ENCODE data around the gene KRTAP3-1. TPM values are rescaled to one million over a fixed set of nuclear protein-coding genes. Genes with fewer than 3 reads are reported as not detected.
A peak's percentile ranks its signal among the peaks of the same experiment; 100 is the strongest.
"Not testable (repeated sequence)": the region's sequence is repeated elsewhere in the genome, so short reads cannot be mapped to it uniquely, and the experiment has no call there.

The KRTAP3-1 gene
- total RNA-seq, 6 donors from 2014 or later: not detected

DNA sequence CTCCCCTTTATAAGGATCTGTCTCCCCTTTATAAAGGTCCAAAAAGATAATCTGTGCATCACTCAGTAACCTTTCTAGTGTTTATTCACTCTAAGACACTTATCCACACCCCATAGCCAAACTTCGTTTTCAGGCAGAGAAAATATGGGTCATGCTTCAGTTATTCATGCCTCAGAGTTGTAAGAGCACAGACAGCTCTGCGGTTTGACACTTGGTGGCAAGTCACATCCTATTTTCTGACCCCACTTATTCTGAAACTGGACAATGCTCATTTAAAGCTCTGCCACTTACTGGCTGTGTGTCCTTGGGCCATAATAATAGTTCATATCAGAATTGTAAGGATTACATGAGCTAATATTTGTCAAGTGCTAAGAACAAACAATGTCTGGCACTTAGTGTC lies 40.2 kb upstream of the KRTAP3-1 start:
- no peaks in the 10 kb centered on the region for H3K9me3 ChIP-seq

DNA sequence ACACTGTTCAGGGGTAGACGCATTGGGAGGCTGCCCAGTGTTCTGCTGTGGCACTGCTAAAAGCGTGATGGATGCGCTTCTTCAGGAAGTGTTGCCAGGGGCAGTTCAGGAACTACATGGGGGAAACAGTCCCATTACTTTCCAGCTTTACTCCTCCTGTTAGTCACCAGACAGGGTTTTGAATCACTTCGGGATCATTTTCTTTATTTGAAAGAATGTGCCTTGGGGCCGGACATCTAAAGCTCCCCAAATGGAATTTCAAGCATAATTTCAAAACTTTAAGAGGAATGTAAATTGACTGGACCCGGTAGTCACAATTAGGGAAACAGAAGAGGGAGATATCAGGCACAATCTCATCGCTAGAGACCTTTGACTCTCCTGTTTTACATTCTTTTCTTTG lies 39.5 kb upstream of the KRTAP3-1 start:
- WGBS, 2 donors: 66 to 69% methylated on average over 7 of the region's 7 CpGs
- DNase-seq: no peak
- no peak for TF ChIP-seq EP300 (IDR thresholded peaks at IDR 0.05)
- TF ChIP-seq, protein P1, sequence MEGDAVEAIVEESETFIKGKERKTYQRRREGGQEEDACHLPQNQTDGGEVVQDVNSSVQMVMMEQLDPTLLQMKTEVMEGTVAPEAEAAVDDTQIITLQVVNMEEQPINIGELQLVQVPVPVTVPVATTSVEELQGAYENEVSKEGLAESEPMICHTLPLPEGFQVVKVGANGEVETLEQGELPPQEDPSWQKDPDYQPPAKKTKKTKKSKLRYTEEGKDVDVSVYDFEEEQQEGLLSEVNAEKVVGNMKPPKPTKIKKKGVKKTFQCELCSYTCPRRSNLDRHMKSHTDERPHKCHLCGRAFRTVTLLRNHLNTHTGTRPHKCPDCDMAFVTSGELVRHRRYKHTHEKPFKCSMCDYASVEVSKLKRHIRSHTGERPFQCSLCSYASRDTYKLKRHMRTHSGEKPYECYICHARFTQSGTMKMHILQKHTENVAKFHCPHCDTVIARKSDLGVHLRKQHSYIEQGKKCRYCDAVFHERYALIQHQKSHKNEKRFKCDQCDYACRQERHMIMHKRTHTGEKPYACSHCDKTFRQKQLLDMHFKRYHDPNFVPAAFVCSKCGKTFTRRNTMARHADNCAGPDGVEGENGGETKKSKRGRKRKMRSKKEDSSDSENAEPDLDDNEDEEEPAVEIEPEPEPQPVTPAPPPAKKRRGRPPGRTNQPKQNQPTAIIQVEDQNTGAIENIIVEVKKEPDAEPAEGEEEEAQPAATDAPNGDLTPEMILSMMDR (IDR thresholded peaks at IDR 0.05): no peak
- TF ChIP-seq POLR2A (IDR thresholded peaks at IDR 0.05): no peak
- TF ChIP-seq POLR2AphosphoS5 (IDR thresholded peaks at IDR 0.05): no peak
- Histone ChIP-seq H3K27ac (no peak overlapping the region), H3K27me3 (no peaks in the 10 kb centered on the region), H3K4me3 (no peak overlapping the region), H3K4me1 (no peaks in the 10 kb centered on the region), H3K9me3 (no peaks in the 10 kb centered on the region), H3K36me3 (no peaks in the 10 kb centered on the region)
- ATAC-seq (ENCODE audit: low FRiP score in 2 of 2): no peak

More for the DNA sequence above, 40.2 kb upstream of the KRTAP3-1 start:
- DNase-seq (no peak), ATAC-seq (ENCODE audit: low FRiP score in 2 of 2) (no peak)
- TF ChIP-seq, protein P1 (IDR thresholded peaks at IDR 0.05): no peak
- TF ChIP-seq POLR2A (IDR thresholded peaks at IDR 0.05): no peak
- no peak for TF ChIP-seq EP300 (IDR thresholded peaks at IDR 0.05)
- no peak for TF ChIP-seq POLR2AphosphoS5 (IDR thresholded peaks at IDR 0.05)
- WGBS, 2 donors: 51 to 62% methylated on average over 2 of the region's 2 CpGs
- Histone ChIP-seq H3K4me1 (no peaks in the 10 kb centered on the region), H3K4me3 (no peak overlapping the region), H3K27ac (no peak overlapping the region), H3K36me3 (no peaks in the 10 kb centered on the region), H3K27me3 (no peaks in the 10 kb centered on the region)

DNA sequence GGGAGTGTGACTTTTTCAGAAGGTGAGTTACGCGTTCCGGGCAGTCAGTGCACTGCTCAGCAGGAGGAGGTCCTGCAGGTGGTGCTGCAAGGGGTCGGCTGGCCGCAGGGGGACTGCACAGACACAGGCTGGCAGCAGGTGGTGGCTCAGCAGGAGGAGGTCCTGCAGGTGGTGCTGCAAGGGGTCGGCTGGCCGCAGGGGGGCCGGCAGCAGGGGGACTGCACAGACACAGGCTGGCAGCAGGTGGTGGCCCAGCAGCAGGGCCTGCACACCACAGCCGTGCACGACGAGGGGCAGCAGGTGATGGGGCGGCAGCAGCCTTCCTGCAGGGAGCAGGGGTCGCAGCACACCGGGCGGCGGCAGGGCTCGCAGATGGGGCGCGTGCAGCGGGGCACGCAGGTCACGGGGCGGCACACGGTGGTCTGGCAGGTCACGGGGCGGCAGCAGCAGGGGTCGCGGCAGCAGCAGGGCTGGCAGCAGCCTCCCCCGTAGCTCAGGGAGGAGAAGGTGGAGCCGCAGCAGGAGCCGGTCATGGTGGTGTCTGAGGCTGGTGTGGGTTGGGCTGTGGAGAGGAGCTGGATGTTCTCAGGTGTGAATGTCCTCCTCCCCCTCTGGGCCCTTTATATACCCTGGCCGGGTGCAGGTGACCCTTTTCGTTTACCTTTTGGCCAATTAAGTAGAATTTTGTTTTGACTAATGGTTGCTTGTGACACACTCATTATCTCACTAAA lies 38.0 kb upstream of the KRTAP3-1 start, which contains the start of gene KRTAP2-1:
KRTAP2-1 (minus strand) TSS at position 582 of the 731 bp plus-strand sequence; CDS start at position 533, 49 bp downstream.
- not testable (repeated sequence) for H3K27me3 ChIP-seq, H3K36me3 ChIP-seq, H3K9me3 ChIP-seq, H3K27ac ChIP-seq, H3K4me1 ChIP-seq, H3K4me3 ChIP-seq
- WGBS, 2 donors: 50 to 77% methylated on average over 5 to 7 of the region's 33 CpGs
- DNase-seq (peak in 1 of 2 donors; percentile 19), ATAC-seq (ENCODE audit: low FRiP score in 2 of 2) (peak in 1 of 2 donors; percentile 26)

DNA sequence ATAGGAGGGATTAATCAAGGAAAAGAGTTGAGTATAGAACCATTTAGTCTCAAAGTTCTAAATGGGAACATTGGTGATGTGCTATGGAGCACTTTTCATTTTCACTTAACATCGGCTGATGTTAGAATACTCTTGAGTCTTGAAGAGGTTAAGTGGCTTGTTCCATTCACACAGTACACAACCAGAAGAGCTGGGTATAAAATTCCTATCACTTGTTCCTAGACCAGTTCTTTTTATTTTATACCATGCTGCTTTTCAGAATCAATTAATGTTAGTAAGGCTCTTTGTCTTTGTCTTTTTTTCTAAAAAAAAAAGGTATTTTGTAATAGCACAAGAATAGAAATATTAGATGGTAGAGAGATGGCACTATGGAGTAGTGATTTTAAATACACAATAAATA lies 34.0 kb upstream of the KRTAP3-1 start:
- 87 to 97% methylated on average over 1 of the region's 1 CpG for WGBS, 2 donors
- TF ChIP-seq EP300 (IDR thresholded peaks at IDR 0.05) (no peak), POLR2AphosphoS5 (IDR thresholded peaks at IDR 0.05) (no peak)
- Histone ChIP-seq H3K27ac (no peak overlapping the region), H3K27me3 (no peaks in the 10 kb centered on the region), H3K9me3 (no peaks in the 10 kb centered on the region), H3K4me3 (no peak overlapping the region), H3K4me1 (no peaks in the 10 kb centered on the region), H3K36me3 (no peaks in the 10 kb centered on the region)
- no peak for ATAC-seq (ENCODE audit: low FRiP score in 2 of 2)
- DNase-seq: no peak

DNA sequence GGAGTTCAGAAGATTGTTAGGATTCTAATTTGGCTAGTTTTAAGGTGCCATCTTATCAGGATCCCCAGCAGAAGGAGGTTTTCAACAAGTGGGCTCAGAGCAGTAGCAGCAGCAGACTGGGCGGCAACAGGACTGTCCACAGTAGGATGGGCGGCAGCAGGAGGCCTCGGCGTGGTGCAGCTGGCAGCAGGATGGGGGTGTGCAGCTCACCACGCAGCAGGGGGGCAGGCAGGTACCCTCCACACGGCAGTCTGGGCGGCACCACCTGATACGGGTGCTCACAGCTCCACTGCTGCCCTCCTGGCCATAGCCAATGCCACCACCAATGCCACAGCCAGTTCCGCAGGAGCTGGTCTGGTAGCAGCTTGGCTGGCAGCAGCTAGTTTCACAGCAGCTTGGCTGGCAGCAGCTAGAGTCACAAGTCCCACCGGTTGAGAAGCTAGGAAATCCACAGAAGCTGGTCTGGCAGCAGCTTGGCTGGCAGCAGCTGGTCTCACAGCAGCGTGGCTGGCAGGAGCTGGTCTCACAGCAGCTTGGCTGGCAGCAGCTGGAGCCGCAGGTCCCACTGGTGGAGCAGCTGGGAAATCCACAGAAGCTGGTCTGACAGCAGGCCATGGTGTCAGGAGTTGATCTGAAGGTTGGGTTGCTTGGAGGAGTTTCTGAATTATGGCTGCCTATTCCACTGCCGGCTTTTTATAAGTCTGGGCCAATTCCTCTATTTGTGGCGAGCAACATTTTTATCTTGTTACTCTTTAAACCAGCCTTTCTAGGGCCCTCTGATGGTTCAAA lies 32.0 kb upstream of the KRTAP3-1 start, which contains the start of gene KRTAP1-1:
KRTAP1-1 (minus strand) TSS at position 668 of the 789 bp plus-strand sequence; CDS start at position 615, 53 bp downstream.
- not testable (repeated sequence) for H3K4me3 ChIP-seq, H3K9me3 ChIP-seq, H3K4me1 ChIP-seq, H3K27me3 ChIP-seq, H3K27ac ChIP-seq, H3K36me3 ChIP-seq
- ATAC-seq (ENCODE audit: low FRiP score in 2 of 2): peak in 1 of 2 donors; percentile 37
- 83 to 93% methylated on average over 7 to 12 of the region's 14 CpGs for WGBS, 2 donors
- peak in 1 of 2 donors; percentile 66 for DNase-seq

DNA sequence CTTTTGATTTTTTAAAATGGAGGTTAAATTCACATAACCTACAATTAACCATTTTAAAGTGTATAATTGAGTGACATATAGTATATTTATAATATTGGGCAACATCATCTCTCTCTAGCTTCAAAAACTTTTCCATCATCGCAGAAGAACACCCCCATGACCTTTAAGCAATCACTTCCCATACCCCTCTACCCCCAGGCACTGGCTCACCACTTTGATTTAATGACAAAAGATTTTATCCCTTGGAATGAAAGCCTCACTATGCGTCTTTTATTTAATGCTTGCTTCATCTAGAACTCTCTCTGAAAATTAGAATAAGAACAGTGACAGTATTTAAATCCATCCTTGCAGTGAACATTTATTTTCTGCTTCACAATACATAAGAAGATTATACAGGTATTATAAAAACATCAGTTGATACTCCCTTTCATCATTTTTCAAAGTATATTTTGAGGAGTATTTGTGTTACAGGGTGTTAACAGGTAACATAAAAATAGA lies 29.0 kb upstream of the KRTAP3-1 start:
- H3K36me3 ChIP-seq: no peaks in the 10 kb centered on the region
- H3K4me3 ChIP-seq: no peak overlapping the region
- no peaks in the 10 kb centered on the region for H3K27me3 ChIP-seq
- ATAC-seq (ENCODE audit: low FRiP score in 2 of 2) (no peak), DNase-seq (no peak)
- TF ChIP-seq POLR2AphosphoS5 (IDR thresholded peaks at IDR 0.05): no peak
- TF ChIP-seq POLR2A (IDR thresholded peaks at IDR 0.05): no peak
- TF ChIP-seq EP300 (IDR thresholded peaks at IDR 0.05): no peak
- TF ChIP-seq, protein P1 (IDR thresholded peaks at IDR 0.05): no peak
- 75 to 82% methylated on average over 2 of the region's 2 CpGs for WGBS, 2 donors
- H3K9me3 ChIP-seq: no peaks in the 10 kb centered on the region
- H3K4me1 ChIP-seq: no peaks in the 10 kb centered on the region
- no peak overlapping the region for H3K27ac ChIP-seq

DNA sequence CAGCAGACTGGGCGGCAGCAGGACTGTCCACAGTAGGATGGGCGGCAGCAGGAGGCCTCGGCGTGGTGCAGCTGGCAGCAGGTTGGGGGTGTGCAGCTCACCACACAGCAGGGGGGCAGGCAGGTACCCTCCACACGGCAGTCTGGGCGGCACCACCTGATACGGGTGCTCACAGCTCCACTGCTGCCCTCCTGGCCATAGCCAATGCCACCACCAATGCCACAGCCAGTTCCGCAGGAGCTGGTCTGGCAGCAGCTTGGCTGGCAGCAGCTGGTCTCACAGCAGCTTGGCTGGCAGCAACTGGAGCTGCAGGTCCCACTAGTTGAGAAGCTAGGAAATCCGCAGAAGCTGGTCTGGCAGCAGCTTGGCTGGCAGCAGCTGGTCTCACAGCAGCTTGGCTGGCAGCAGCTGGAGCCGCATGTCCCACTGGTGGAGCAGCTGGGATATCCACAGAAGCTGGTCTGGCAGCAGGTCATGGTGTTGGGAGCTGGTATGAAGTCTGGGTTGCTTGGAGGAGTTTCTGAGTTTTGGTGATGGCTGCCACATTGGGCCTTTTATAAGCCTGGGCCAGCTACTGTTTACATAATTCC lies 25.5 kb upstream of the KRTAP3-1 start, which contains the start of gene KRTAP1-3:
KRTAP1-3 (minus strand) TSS at position 529 of the 590 bp plus-strand sequence; CDS start at position 476, 53 bp downstream.
- 88 to 89% methylated on average over 7 to 9 of the region's 10 CpGs for WGBS, 2 donors
- H3K4me3 ChIP-seq; H3K36me3 ChIP-seq; ATAC-seq (ENCODE audit: low FRiP score in 2 of 2); H3K27me3 ChIP-seq; H3K4me1 ChIP-seq; H3K9me3 ChIP-seq; H3K27ac ChIP-seq: not testable (repeated sequence)
- peak in 1 of 2 donors; percentile 61 for DNase-seq
